Limb (tissue), 2 donors: ENCODE data around the gene PARD3.
"Not testable (repeated sequence)": the region's sequence is repeated elsewhere in the genome, so short reads cannot be mapped to it uniquely, and the experiment has no call there.

Experiments
- DNase-seq, 2 donors: peaks; one replicate each; pipeline ENCODE4 v3.0.0-alpha.2; 2016; ENCODE audit errors: extremely low spot score in 2 of 2

PARD3 gene

DNA sequence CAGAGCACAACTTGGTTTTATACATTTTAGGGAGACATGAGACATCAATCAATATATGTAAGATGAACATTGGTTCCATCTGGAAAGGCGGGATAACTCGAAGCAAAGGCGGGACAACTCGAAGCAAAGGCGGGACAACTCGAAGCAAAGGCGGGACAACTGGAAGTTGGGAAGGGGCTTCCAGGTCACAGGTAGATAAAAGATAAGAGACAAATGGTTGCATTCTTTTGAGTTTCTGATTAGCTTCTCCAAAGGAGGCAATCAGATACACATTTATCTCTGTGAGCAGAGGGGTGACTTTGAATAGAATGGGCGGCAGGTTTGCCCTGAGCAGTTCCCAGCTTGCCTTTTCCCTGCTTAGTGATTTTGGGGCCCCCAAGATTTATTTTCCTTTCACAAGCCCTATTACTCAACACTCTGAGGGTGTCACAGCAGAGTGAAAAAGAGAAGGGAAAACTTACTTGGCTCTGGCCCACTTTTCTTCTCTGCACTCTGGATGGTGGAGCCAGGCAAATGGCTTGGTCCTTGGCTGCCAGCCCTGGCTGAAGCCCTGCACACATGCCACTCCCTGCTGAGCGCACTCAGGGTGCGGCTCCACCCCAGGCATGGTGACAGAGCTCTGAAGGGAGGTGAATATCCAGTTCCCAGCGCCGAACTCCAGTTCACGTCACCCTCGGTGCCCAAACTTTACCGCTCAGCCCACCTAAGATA, 46.7 kb downstream of the PARD3 start:
- DNase-seq, result peak in 1 of 2 donors; percentile 49

DNA sequence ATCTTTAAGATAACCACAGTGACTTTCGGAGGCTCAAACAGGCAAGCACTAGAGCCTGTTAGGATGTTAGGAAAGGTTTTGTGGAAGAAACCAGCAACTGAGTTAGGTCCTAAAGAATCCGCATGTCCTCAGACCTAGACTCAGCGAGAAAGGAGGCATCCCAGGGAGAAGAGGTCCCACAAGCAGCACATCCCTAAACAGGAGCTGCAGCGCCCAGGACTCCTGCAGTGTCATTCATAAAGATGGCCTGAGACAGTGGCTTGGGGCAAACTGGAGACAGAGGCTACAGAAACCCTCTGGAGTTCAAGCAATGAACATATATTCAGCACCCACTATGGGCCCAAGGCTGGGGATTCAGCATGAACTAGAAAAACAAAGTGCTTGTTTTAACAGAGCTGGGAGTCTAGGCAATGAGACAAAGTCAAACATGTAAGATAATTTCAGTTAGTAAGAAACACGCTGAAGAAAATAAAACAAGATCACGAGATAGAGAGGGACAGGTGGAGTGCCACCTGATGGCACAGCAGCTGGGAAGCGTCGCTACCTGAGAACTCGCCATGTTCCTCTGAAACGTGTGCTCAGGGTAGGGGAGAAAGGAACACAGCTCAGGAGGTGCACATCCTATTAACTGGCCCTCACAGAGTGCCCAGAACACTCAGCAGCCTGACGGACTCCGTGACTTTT, 48.1 kb downstream of the PARD3 start:
- no peak for DNase-seq

DNA sequence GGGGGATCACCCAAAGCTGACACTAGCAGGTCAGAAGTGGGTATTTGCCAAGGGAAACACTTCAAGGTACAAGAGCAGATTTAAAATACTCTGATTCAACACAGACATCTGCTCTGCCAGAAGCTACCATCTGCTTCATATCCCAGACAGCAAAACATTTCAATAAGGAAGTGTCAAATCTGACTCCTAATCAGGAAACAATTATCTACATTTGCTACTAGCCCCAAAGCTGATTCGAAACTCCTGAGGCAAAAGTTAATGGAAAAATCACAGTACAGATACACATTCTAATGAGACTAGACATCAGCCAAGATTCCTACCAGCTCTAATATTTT, 48.9 kb downstream of the PARD3 start:
- no peak for DNase-seq

DNA sequence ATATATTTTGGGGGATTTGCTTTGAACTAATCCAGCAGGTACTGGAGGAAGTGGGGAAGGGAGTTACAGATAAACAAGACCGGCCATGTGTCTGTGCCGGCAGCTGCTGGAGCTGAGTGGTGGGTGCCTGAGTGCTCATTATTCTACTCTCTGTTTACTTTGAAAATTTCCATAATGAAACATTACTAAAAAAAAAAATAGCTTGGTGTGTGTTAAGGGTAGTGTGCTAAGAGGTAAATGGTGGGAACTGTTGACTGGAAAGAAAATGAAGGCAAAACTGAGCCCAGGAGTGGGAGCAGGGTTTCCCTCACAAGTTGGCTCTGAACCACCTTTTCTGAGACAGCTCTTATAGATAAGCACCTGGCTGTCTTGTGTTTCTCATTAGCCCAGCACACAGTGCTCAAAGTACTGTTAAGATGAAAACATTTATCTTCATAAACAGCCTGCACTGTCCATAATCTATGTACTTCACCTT, 50.6 kb downstream of the PARD3 start:
- no peak for DNase-seq

- DNase-seq, result no peak
Observed at GRCh38 chr10:34762603-34763299, 52.3 kb downstream of the PARD3 start.

DNA sequence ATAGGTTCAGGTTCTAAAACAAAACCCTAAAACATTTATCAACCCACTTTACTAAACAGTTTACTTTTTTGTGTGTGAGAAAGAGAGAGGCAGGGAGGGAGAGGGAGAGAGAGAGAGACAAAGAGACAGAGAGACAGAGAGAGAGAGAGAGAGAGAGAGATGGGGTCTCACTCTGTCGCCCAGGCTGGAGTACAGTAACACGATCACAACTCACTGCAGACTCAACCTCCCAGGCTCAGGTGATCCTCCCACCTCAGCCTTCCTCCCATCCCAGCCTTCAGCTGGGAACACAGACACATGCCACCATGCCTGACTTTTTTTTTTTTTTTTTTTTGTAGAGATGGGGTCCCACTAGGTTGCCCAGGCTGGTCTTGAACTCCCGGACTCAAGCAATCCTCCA, 52.9 kb downstream of the PARD3 start:
- no peak for DNase-seq

- no peak for DNase-seq
Observed at GRCh38 chr10:34761453-34761852, 53.6 kb downstream of the PARD3 start.

DNA sequence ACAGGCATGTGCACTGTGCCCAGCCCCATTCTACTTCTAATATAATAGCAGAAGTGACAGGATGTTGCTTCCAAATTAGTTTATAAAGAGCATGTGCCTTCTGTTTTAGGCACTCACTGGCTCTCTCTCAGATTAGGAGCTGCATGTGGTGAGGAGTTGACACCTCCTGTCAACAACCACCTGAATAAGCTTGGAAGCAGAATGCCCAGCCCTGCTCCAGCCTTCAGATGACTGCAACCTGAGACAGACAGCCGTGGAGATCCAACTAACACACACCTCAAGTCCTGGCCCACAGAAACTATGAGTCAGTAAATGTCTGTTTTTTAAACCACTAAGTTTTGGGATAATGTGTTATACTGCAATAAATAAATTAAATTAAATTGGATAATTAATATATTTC, 54.5 kb downstream of the PARD3 start:
- no peak for DNase-seq

GRCh38 chr10:34759837-34760215, 55.3 kb downstream of the PARD3 start:
- no peak for DNase-seq

GRCh38 chr10:34759161-34759836, 55.8 kb downstream of the PARD3 start:
- DNase-seq, result no peak

GRCh38 chr10:34758447-34758996, 56.6 kb downstream of the PARD3 start:
- DNase-seq, result no peak

DNA sequence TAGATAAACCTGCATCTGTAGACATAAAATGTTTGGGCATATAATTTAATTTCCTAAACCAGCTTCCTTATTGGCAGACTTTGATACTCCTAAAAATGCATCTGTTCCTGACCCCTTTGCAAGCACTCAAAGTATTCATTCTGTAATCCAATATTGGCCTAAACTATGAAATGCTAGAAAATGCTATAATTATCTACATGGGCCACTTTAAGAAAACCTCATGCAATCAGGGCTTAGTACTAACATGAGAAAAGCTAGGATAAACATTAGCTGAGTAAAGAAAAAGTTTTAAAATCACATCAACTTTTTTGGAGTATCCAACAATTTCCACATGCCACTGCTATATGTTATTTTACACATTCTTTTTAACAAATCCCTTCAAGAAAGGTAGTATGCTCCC, 57.2 kb downstream of the PARD3 start:
- no peak for DNase-seq

DNA sequence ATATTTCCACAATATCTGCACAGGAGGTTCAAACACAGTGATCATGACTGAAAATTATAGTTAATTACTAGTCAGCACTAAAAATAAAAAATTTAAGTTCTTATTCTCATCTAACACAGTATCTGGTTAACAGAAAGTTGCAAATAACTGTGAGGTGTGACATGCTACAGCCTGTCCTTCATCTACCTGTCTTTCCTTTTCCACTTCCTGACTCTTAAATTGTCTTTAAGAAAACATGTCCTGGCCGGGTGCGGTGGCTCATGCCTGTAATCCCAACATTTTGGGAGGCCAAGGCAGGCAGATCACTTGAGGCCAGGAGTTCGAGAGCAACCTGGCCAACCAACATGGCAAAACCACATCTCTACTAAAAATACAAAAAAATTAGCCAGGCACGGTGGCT, 57.9 kb downstream of the PARD3 start:
- not testable (repeated sequence) for DNase-seq

- DNase-seq, result no peak
Observed at GRCh38 chr10:34756584-34756983, 58.5 kb downstream of the PARD3 start.

DNA sequence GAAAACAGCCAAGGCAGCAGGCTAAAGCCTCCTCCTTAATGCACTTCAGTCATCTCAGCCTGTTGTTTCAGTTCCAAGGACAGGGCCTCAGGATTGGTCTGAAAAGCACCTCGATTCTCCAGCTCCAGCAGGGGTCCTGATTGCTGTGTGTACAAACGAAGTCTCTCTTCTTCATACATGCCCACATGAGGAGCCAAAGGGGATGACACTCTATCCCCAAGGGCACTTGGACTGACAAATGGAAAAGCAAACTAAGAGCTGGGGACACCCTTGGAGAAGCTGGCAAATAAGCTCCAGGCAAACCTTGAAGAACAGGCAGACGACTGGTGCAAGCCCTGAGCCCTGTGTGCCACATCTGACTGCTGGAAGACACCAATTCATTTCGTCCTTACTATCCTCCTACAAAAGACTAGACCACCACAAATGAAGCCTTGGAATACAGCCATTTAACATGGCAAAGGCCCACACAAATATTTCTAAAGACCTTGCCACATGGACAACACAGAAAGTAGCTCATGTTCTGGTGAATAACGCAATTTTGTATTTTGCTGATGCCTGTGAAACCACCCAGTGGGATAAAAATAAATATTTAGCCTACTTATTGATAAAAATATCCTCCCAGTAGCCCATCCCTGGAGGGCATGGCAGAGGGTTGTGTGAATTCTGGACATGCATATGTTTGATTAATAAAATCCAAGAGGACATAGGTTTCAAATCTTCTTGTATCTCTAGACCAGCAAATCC, 61.9 kb downstream of the PARD3 start:
- no peak for DNase-seq

- no peak for DNase-seq
Observed at GRCh38 chr10:34751272-34751671, 63.8 kb downstream of the PARD3 start.

DNA sequence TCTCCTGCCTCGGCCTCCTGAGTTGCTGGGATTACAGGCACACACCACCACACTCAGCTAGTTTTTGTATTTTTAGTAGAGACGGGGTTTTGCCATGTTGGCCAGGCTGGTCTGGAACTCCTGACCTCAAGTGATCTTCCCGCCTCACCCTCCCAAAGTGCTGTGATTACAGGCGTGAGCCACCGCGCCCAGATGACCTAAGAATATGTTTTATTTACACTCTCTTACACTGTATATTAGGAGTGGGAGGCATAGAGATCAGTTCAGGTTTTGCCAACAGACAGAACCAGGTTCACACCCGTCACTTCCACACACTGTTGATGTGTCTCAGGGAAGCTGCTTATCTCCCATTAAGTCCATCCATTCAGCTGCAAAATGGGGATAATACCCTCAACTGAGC, 64.3 kb downstream of the PARD3 start:
- DNase-seq, result not testable (repeated sequence)

- peak in 1 of 2 donors; percentile 14 for DNase-seq
Observed at GRCh38 chr10:34748767-34749166, 66.3 kb downstream of the PARD3 start.

DNA sequence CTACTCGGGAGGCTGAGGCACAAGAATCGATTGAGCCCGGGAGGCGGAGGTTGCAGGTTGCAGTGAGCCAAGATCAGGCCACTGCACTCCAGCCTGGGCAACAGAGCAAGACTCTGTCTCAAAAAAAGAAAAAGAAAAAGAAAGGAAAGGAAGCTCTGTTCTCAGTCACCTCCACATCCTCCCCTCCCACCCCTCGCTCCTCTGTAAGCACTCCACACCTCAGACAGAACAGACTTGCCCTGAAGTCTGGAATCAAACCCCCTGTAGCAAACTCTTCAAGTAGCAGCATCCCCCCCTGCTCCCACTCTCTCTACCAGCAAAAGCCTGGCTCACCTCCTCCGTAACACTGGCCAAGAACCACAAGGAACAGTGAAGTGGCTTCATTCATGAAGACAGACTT, 66.7 kb downstream of the PARD3 start:
- DNase-seq, result no peak

GRCh38 chr10:34746094-34746493, 69.0 kb downstream of the PARD3 start:
- DNase-seq, result peak in 1 of 2 donors; percentile 2

DNA sequence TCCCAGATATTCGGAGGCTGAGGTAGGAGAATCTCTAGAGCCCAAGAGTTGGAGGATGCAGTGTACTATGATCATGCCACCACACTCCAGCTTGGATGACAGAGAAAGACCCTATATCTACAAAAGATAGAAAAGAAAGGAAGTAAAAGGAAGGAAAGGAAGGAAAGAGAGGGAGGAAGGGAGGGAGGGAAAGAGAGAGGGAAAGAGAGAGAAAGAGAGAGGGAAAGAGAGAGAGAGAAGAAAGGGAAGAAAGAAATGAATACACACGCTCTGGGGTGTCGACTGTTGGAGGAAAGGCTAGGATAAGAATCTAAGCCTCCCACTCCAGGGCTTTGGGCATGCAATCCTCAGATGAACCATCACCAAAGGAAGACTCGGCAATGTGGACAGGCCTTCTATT, 69.9 kb downstream of the PARD3 start:
- no peak for DNase-seq
